Upper lobe of left lung (tissue), 4 donors: ENCODE data around the gene OAS2.
"Not testable (repeated sequence)": the region's sequence is repeated elsewhere in the genome, so short reads cannot be mapped to it uniquely, and the experiment has no call there.

Experiments used
- CTCF ChIP-seq, 6 experiments: fragments of 450-650 bp in 4 of 6; fragments of 200-600 bp in 2 of 6; sonication (generic) in 2 of 6; IDR thresholded peaks; one replicate each; pipeline ENCODE4 v1.5.1; 2016 to 2019; ENCODE audit warnings: antibody characterized with exemption in 6 of 6
- EP300 ChIP-seq, 4 donors: sonication (generic); formaldehyde crosslinking; IDR thresholded peaks; one replicate each; pipeline ENCODE4 v1.5.1; 2017; ENCODE audit warnings: antibody characterized with exemption in 4 of 4, control low read depth in 2 of 4
- POLR2A ChIP-seq, 4 donors: fragments of 450-650 bp; IDR thresholded peaks; one replicate each; pipeline ENCODE4 v1.5.1; 2016 to 2017; ENCODE audit warnings: antibody characterized with exemption in 4 of 4, mild to moderate bottlenecking in 2 of 4
- POLR2AphosphoS5 ChIP-seq, 2 donors: sonication (generic); formaldehyde crosslinking; IDR thresholded peaks; one replicate each; pipeline ENCODE4 v1.5.1; 2017; ENCODE audit warnings: antibody characterized with exemption in 2 of 2

GRCh38 chr12:112988823-112989385 is 10.6 kb downstream of the OAS2 start:
- TF ChIP-seq CTCF, POLR2A, POLR2AphosphoS5, EP300 (IDR thresholded peaks at IDR 0.05): not testable (repeated sequence)
